Lower lobe of right lung (tissue), 2 donors: ENCODE measurements around the gene DHX34. TPM values are rescaled to one million over a fixed set of nuclear protein-coding genes. Genes with fewer than 3 reads are reported as not detected.

Experiments used
- ATAC-seq, 2 donors: fragments of 200-7000 bp; cut with Tn5 transposase; one replicate each; pipeline ENCODE4 v1.9.1; 2020 to 2022; ENCODE audit warnings: mild to moderate bottlenecking in 2 of 2, moderate library complexity in 2 of 2
- DNase-seq: peaks from one replicate; pipeline ENCODE4 v3.0.0-alpha.2; 2020
- H3K27ac ChIP-seq: fragments of 200-600 bp; one replicate; pipeline ENCODE4 v1.8.0; 2022
- H3K27me3 ChIP-seq: fragments of 200-600 bp; one replicate; pipeline ENCODE4 v1.8.0; 2022; ENCODE audit warnings: low read depth
- H3K36me3 ChIP-seq: fragments of 200-600 bp; one replicate; pipeline ENCODE4 v1.8.0; 2022; ENCODE audit warnings: mild to moderate bottlenecking
- H3K4me1 ChIP-seq: fragments of 200-600 bp; one replicate; pipeline ENCODE4 v1.8.0; 2022
- H3K4me3 ChIP-seq: fragments of 200-600 bp; one replicate; pipeline ENCODE4 v1.8.0; 2022; ENCODE audit warnings: mild to moderate bottlenecking
- H3K9me3 ChIP-seq: fragments of 200-600 bp; one replicate; pipeline ENCODE4 v1.8.0; 2022
- CTCF ChIP-seq: fragments of 200-600 bp; IDR thresholded peaks from one replicate; pipeline ENCODE4 v1.8.0; 2022; ENCODE audit warnings: antibody characterized with exemption, mild to moderate bottlenecking
- intact Hi-C: fragments of 100-400 bp; cut with DNase I; formaldehyde crosslinking; loops from one replicate; pipeline ENCODE4 v1.11.0; 2022
- total RNA-seq: library from RNA; stranded (reverse); fragmentation: NEBNext Ultra II Directional; extraction: Animal tissue kit (Norgen Biotek cat#: 25700); gene quantifications from one replicate; pipeline ENCODE4 v1.2.1, GENCODE V29; 2021
- donor health status: DM: no; HTN: yes; CAD: no; lungs with severe emphysema.

Gene DHX34
- total RNA-seq, 1 donor from 2014 or later: 14.5 TPM

GRCh38 chr19:47416643-47416985 lies 67.5 kb downstream of the DHX34 start:
- Histone ChIP-seq H3K36me3 (no peaks in the 10 kb centered on the region), H3K27me3 (peaks cover 53% of the 10 kb centered on the region), H3K4me1 (peaks cover 6% of the 10 kb centered on the region), H3K4me3 (no peak overlapping the region), H3K9me3 (no peaks in the 10 kb centered on the region), H3K27ac (no peak overlapping the region)
- intact Hi-C loops: no loop called here
- DNase-seq (peak; percentile 32), ATAC-seq (no peak)
- TF ChIP-seq CTCF: no peak

DNA sequence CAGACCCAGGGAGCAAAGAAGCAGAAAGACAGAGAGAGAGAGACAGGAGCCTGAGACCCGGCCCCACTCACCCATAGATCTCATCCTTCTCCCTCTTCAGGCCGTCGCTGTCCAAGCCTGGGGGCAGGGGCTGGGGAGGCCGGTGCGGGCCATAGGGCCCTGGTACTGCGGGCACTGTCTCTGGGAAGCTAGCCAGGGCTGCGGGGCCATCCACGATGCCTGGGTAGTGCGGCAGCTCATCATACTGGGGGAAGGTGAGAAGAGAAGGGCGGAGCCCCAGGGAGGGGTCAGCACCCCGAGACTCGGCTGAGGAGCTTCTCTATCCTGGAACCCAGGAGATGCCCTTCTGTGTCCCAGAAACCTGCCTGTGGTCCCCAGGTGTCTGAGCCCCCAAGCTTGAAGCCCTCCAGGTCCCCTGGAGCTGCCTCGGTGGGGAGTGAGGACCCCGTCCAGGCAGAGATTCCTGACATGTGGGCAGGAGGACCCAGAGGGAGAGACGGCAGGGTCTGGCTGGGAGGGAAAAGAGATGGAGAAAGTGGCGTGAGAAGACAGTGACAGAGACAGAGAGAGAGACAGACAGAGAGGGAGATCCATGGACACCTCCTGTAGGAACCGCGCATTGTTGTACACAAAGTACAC lies 68.1 kb downstream of the DHX34 start:
- H3K36me3 ChIP-seq: no peaks in the 10 kb centered on the region
- intact Hi-C loops: no loop called here
- peaks cover 6% of the 10 kb centered on the region for H3K4me1 ChIP-seq
- ATAC-seq (peak in 1 of 2 donors; percentile 16), DNase-seq (peak; percentile 30)
- H3K27me3 ChIP-seq: peaks cover 59% of the 10 kb centered on the region
- no peak for TF ChIP-seq CTCF
- no peak overlapping the region for H3K27ac ChIP-seq
- no peak overlapping the region for H3K4me3 ChIP-seq
- H3K9me3 ChIP-seq: no peaks in the 10 kb centered on the region

DNA sequence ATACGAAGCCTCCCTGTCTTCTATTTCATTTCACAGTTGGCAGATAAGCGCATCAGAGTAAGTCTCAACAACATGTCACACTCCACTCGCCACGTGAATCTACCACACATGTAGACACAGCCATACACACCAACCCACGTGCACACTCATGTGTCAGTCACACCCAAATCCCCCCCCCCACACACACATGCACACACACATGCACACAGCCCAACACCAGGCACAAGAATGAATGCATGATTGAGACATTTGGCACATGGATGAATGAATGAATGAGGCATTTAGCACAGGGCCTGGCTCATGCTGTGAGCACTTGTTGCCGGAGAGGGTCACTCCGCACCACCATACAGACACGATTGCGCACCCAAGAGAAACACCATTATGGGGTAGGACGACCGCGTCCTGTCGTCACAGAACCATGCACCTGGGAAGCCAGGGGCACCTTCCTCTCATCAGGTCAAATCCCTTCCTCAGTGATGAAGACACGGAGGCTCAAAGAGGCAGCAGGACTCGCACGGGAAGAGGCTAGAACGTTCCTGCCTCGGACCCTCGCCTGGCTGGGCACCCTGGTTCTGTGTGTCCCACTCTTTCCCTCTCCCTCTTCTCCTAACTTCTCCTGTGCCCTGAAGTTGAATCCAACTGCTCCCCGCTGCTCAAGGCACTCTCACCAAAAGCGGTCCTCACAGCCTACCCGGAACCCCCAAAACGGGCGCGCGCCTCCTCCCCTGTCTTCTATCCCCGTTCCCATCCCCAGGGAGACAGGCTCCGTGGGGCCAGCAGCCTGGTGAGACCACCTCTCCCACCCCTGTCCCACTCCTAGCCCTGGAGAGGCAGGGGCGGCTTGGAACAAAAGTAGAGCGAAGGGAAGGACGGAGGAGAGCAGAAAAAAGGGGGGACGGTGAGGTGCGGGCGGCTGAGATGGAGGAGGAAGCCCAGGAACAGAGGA lies 68.9 kb downstream of the DHX34 start:
- Histone ChIP-seq H3K4me1 (peaks cover 6% of the 10 kb centered on the region), H3K27me3 (peaks cover 67% of the 10 kb centered on the region), H3K27ac (no peak overlapping the region), H3K36me3 (no peaks in the 10 kb centered on the region), H3K4me3 (peak overlapping the region; percentile 42), H3K9me3 (no peaks in the 10 kb centered on the region)
- intact Hi-C loops: no loop called here
- TF ChIP-seq CTCF: no peak
- ATAC-seq (peak in 1 of 2 donors; percentile 20), DNase-seq (peak; percentile 9)

DNA sequence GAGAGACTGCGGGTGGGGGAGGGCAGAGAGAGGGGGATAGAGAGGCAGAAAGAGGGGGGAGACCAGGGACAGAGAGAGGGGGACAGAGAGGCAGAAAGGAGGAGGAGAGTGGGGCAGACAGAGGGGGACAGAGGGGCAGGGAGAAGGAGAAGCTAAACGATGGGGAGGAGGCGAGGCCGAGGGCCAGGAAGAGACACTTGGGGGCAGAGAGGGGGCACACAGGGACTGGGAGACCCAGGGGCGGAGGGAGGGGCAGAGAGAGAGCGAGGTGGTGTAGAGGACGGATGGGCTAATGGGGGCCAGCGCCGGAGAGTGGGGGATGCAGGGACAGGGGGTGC lies 69.5 kb downstream of the DHX34 start:
- Histone ChIP-seq H3K27ac (no peak overlapping the region), H3K36me3 (no peaks in the 10 kb centered on the region), H3K4me1 (peaks cover 6% of the 10 kb centered on the region), H3K27me3 (peaks cover 73% of the 10 kb centered on the region), H3K9me3 (no peaks in the 10 kb centered on the region), H3K4me3 (peak overlapping the region; percentile 42)
- no peak for TF ChIP-seq CTCF
- no peak for DNase-seq
- intact Hi-C loops: no loop called here
- ATAC-seq: no peak

DNA sequence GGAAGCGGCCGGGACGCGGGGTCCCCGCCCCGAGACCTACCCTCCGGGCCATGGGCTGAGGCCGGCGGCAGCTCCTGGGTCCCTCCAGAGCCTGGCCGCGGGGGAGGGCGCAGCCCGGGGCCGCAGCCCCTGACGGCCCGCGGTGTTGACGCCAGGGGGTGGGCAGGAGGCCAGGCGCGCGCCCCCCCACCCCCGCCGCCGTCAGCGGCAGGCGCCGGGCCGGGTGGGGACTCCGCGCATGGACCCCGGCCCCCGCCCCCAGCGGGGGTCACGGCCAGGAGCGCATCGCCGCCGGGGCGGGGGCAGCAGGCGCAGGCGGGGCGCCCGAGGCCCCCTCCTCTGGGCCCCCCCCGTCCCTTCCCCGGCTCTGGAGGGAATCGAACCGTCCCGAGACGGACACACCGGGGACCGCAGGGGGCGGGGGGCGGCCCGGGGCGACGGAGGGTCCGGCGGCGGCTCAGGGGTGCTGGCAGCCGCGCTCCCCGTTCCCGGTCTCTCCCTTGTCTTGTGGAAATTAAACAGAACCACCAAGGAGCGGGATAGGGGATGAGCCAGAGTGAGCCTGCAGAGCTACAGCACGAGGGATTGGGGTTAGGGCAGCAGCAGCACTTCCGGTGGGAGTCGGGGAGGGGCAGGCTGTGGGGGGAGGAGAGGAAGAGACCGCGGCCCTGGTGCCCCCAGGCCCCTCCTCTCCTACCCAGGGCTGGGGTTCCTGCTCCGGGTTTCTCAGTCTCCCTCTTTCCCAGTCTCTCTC lies 70.1 kb downstream of the DHX34 start, which contains the start of gene MEIS3:
TSS of gene MEIS3 (minus strand) at position 498 of the 754 bp plus-strand sequence. CDS start at position 52, 446 bp downstream.
- no peak for DNase-seq
- Histone ChIP-seq H3K4me1 (peaks cover 6% of the 10 kb centered on the region), H3K9me3 (no peaks in the 10 kb centered on the region), H3K4me3 (peak within 1 kb of the TSS; percentile 42), H3K27me3 (peaks cover 78% of the 10 kb centered on the region), H3K27ac (no peak within 1 kb of the TSS), H3K36me3 (no peaks in the 10 kb centered on the region)
- ATAC-seq: no peak
- no peak for TF ChIP-seq CTCF
- intact Hi-C loops: no loop called here
